Suprapubic skin (tissue), 4 donors: ENCODE measurements around the gene RGS16. TPM values are rescaled to one million over a fixed set of nuclear protein-coding genes. Genes with fewer than 3 reads are reported as not detected.
"Not testable (repeated sequence)": the region's sequence is repeated elsewhere in the genome, so short reads cannot be mapped to it uniquely, and the experiment has no call there.

Experiments used
- DNase-seq, 2 donors: peaks; one replicate each; pipeline ENCODE4 v3.0.0-alpha.2; 2019; ENCODE audit warnings: low spot score in 2 of 2
- H3K27ac ChIP-seq: fragments of 200-600 bp; sonication (generic); one replicate; pipeline ENCODE4 v1.5.1; 2019
- H3K27me3 ChIP-seq: fragments of 200-600 bp; sonication (generic); one replicate; pipeline ENCODE4 v1.5.1; 2019
- H3K36me3 ChIP-seq: fragments of 200-600 bp; sonication (generic); one replicate; pipeline ENCODE4 v1.5.1; 2019
- H3K4me1 ChIP-seq: fragments of 200-600 bp; sonication (generic); one replicate; pipeline ENCODE4 v1.5.1; 2019
- H3K4me3 ChIP-seq: fragments of 200-600 bp; sonication (generic); one replicate; pipeline ENCODE4 v1.5.1; 2019; ENCODE audit warnings: mild to moderate bottlenecking
- H3K9me3 ChIP-seq: fragments of 200-600 bp; sonication (generic); one replicate; pipeline ENCODE4 v1.5.1; 2019
- CTCF ChIP-seq, 2 donors: fragments of 200-600 bp in 1 of 2; fragments of 450-650 bp in 1 of 2; sonication (generic) in 1 of 2; IDR thresholded peaks; one replicate each; pipeline ENCODE4 v1.5.1; 2016 to 2019; ENCODE audit warnings: antibody characterized with exemption in 2 of 2, mild to moderate bottlenecking in 1 of 2, moderate library complexity in 1 of 2
- EP300 ChIP-seq: sonication (generic); formaldehyde crosslinking; IDR thresholded peaks from one replicate; pipeline ENCODE4 v1.6.1; 2017; ENCODE audit warnings: antibody characterized with exemption
- POLR2A ChIP-seq, 2 donors: fragments of 450-650 bp; IDR thresholded peaks; one replicate each; pipeline ENCODE4 v1.6.1; 2017; ENCODE audit warnings: antibody characterized with exemption in 2 of 2, mild to moderate bottlenecking in 2 of 2, moderate library complexity in 2 of 2
- POLR2AphosphoS5 ChIP-seq, 3 donors: sonication (generic); formaldehyde crosslinking; IDR thresholded peaks; one replicate each; pipeline ENCODE4 v1.6.1; 2017; ENCODE audit warnings: antibody characterized with exemption in 3 of 3
- WGBS: methylation state at CpG from one replicate; pipeline ENCODE4 v1.1.5; 2018; 5-methylcytosine and 5-hydroxymethylcytosine counted together
- total RNA-seq, 4 donors: library from RNA; depleted of rRNA; stranded (reverse); fragments of >200 nt; gene quantifications; one replicate each; pipeline ENCODE4 v1.1.0, GENCODE V29; 2016

RGS16 gene
- total RNA-seq, 4 donors from 2014 or later: 0.40 to 3.6 (median 1.8) TPM

DNA sequence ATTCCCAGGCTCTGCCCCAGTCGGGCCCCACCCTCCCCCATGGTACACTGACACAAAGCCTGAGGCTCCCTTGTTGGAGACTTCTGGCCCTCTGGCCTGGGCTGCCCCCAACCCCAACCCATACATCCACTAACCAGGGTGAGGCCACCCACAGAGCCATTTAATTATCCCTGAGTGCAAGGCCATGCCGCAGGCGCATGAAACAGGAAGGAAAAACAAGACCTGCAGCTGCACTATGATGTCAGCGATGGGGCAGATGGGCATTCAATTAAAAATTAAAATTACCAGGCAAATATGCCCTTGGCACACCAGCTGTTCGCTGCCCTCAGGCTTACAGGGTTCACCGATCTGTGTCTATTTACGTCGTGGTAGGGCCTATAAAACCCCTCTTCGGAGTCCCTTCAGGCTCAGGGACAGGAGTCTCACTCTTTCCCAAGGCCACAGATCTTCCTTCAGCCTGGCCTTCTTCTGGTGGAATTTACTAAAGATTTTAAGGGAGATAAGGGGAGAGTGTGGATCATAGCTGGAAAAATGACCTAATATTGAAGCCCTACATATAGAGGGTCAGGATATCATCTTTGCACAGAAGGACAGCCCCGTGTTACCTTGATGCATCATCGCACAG, 29.6 kb upstream of the RGS16 start:
- Histone ChIP-seq H3K36me3 (no peaks in the 10 kb centered on the region), H3K27ac (no peak overlapping the region), H3K4me3 (no peak overlapping the region), H3K9me3 (no peaks in the 10 kb centered on the region), H3K27me3 (peaks cover 3% of the 10 kb centered on the region), H3K4me1 (no peaks in the 10 kb centered on the region)
- no peak for DNase-seq
- 77% methylated on average over 11 of the region's 11 CpGs for WGBS
- no peak for TF ChIP-seq POLR2A (IDR thresholded peaks at IDR 0.05)
- TF ChIP-seq CTCF (IDR thresholded peaks at IDR 0.05): no peak

DNA sequence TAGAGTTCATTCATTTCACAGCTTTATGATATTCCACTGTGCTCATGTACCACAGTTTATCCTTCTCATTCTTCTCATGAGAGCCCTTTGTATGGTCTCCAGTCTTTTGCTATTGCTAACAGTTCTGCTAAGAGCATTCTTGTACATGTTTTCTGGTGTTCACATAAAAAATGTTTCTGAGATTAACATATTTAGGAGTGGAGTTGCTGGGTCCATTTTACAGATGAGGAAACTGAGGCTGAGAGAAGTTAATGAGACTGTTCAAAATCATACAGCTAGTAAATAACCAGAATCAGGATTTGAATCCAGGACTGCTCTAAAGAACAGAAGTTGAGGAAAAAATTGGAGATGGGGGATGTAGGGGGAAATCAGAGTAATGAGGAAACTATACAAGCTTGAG, 28.8 kb upstream of the RGS16 start:
- DNase-seq: no peak
- no peak overlapping the region for H3K4me3 ChIP-seq
- no peak overlapping the region for H3K27ac ChIP-seq
- H3K27me3 ChIP-seq: peaks cover 3% of the 10 kb centered on the region
- TF ChIP-seq CTCF (IDR thresholded peaks at IDR 0.05) (no peak), POLR2AphosphoS5 (IDR thresholded peaks at IDR 0.05) (no peak), EP300 (no peak), POLR2A (IDR thresholded peaks at IDR 0.05) (no peak)
- no peaks in the 10 kb centered on the region for H3K4me1 ChIP-seq
- no peaks in the 10 kb centered on the region for H3K36me3 ChIP-seq
- no peaks in the 10 kb centered on the region for H3K9me3 ChIP-seq

DNA sequence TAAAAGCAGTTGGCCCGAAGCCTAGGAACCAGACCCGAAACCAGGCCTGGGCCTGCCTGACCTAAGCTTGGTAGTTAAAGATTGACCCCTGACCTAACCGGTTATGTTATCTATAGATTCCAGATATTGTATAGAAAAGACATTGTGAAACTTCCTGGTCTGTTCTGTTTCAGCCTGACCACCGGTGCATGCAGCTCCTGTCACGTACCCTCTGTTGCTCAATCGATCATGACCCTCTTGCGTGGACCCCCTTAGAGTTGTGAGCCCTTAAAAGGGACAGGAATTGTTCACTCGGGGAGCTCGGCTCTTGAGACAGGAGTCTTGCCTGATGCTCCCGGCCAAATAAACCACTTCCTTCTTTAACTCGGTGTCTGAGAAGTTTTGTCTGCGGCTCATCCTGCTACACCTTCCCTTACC, 28.3 kb upstream of the RGS16 start:
- not testable (repeated sequence) for H3K9me3 ChIP-seq, H3K27me3 ChIP-seq, H3K4me3 ChIP-seq, DNase-seq, H3K27ac ChIP-seq, H3K36me3 ChIP-seq, H3K4me1 ChIP-seq
- 82% methylated on average over 12 of the region's 12 CpGs for WGBS

DNA sequence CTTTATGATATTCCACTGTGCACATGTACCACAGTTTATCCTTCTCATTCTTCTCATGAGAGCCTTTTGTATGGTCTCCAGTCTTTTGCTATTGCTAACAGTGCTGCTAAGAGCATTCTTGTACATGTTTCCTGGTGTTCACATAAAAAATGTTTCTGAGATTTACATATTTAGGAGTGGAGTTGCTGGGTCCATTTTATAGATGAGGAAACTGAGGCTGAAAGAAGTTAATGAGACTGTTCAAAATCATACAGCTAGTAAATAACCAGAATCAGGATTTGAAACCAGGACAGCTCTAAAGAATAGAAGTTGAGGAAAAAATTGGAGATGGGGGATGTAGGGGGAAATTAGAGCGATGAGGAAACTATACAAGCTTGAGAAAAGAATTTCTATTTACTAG, 27.8 kb upstream of the RGS16 start:
- 97% methylated on average over 1 of the region's 1 CpG for WGBS
- DNase-seq: no peak
- Histone ChIP-seq H3K27ac (no peak overlapping the region), H3K4me3 (no peak overlapping the region), H3K9me3 (no peaks in the 10 kb centered on the region), H3K36me3 (no peaks in the 10 kb centered on the region), H3K27me3 (peaks cover 3% of the 10 kb centered on the region), H3K4me1 (peaks cover 1% of the 10 kb centered on the region)
- TF ChIP-seq EP300: no peak
- no peak for TF ChIP-seq POLR2A (IDR thresholded peaks at IDR 0.05)
- TF ChIP-seq POLR2AphosphoS5 (IDR thresholded peaks at IDR 0.05): no peak
- TF ChIP-seq CTCF (IDR thresholded peaks at IDR 0.05): no peak

- H3K27ac ChIP-seq: no peak overlapping the region
- no peaks in the 10 kb centered on the region for H3K27me3 ChIP-seq
- H3K4me1 ChIP-seq: peaks cover 9% of the 10 kb centered on the region
- H3K36me3 ChIP-seq: no peaks in the 10 kb centered on the region
- no peak for DNase-seq
- no peaks in the 10 kb centered on the region for H3K9me3 ChIP-seq
- H3K4me3 ChIP-seq: no peak overlapping the region
- no peak for TF ChIP-seq EP300
Measured at GRCh38 chr1:182631053-182631677, 27.0 kb upstream of the RGS16 start.

DNA sequence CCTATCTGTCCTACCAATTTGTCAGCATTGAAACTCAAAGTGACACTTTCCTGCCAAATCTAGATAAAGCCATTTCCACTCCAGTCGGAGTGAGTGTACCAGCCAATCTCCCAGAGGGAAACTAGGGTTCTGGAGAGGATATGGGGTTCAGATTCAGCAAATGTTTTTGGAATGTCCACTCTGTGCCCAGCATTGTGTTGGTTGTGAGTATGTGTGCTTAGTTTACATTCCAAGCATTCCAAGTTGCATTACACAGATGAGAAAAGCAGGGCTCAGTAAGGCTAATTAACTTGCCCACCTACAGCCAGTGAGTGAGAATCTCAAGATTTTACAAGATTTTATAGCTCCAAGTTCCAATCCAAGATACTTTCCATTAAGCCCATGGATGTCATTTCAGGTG, 26.4 kb upstream of the RGS16 start:
- Histone ChIP-seq H3K4me3 (no peak overlapping the region), H3K27me3 (no peaks in the 10 kb centered on the region), H3K4me1 (peaks cover 15% of the 10 kb centered on the region), H3K9me3 (no peaks in the 10 kb centered on the region), H3K27ac (no peak overlapping the region), H3K36me3 (no peaks in the 10 kb centered on the region)
- WGBS: 40% methylated on average over 1 of the region's 1 CpG
- no peak for TF ChIP-seq CTCF (IDR thresholded peaks at IDR 0.05)
- TF ChIP-seq POLR2AphosphoS5 (IDR thresholded peaks at IDR 0.05): no peak
- no peak for TF ChIP-seq EP300
- no peak for TF ChIP-seq POLR2A (IDR thresholded peaks at IDR 0.05)
- DNase-seq: no peak
